Naive B cell (primary cell): ENCODE measurements around the gene DESI2. TPM values are rescaled to one million over a fixed set of nuclear protein-coding genes. Genes with fewer than 3 reads are reported as not detected.

Experiments used
- ATAC-seq, 2 donors: fragments of 150-1000 bp; cut with Tn5 transposase; 2 replicates each; pipeline ENCODE4 v1.10.0; 2021; ENCODE audit warnings: low read depth in 2 of 2, mild to moderate bottlenecking in 2 of 2, moderate library complexity in 2 of 2
- DNase-seq: peaks from one replicate; pipeline ENCODE4 v3.0.0; 2022
- H3K27ac Mint-ChIP-seq, 6 donors: one replicate each; pipeline ENCODE4 v1.8.0; 2020 to 2022; ENCODE audit warnings: mild to moderate bottlenecking in 6 of 6, mixed read lengths in 6 of 6, moderate library complexity in 5 of 6, inconsistent platforms in 2 of 6
- H3K27me3 Mint-ChIP-seq, 3 donors: one replicate each; pipeline ENCODE4 v1.8.0; 2021 to 2022; ENCODE audit warnings: mixed read lengths in 3 of 3, mild to moderate bottlenecking in 1 of 3
- H3K36me3 Mint-ChIP-seq, 2 donors: one replicate each; pipeline ENCODE4 v1.8.0; 2020 to 2022; ENCODE audit warnings: mixed read lengths in 2 of 2, inconsistent platforms in 1 of 2, mild to moderate bottlenecking in 1 of 2
- H3K4me1 Mint-ChIP-seq, 3 donors: one replicate each; pipeline ENCODE4 v1.8.0; 2020 to 2022; ENCODE audit warnings: mixed read lengths in 3 of 3, inconsistent platforms in 1 of 3, mild to moderate bottlenecking in 1 of 3, moderate library complexity in 1 of 3
- H3K4me3 Mint-ChIP-seq, 8 donors: one replicate each; pipeline ENCODE4 v1.8.0; 2020 to 2022; ENCODE audit warnings: mild to moderate bottlenecking in 8 of 8, mixed read lengths in 8 of 8, moderate library complexity in 8 of 8, inconsistent platforms in 2 of 8
- H3K9me3 Mint-ChIP-seq, 7 donors: one replicate each; pipeline ENCODE4 v1.8.0; 2020 to 2022; ENCODE audit warnings: mixed read lengths in 7 of 7, mild to moderate bottlenecking in 5 of 7, inconsistent platforms in 2 of 7, moderate library complexity in 1 of 7
- polyA plus RNA-seq, 6 donors: library from polyadenylated mRNA; unstranded; fragments of 300-500 nt; fragmentation: Illumina TruSeq; gene quantifications; one replicate each; pipeline ENCODE4 v1.2.3, GENCODE V29; 2021; ENCODE audit warnings: low read depth in 6 of 6

The DESI2 gene
- 10 to 100 TPM; 17.2 to 23.8 (median 19.0) TPM for polyA plus RNA-seq

DNA sequence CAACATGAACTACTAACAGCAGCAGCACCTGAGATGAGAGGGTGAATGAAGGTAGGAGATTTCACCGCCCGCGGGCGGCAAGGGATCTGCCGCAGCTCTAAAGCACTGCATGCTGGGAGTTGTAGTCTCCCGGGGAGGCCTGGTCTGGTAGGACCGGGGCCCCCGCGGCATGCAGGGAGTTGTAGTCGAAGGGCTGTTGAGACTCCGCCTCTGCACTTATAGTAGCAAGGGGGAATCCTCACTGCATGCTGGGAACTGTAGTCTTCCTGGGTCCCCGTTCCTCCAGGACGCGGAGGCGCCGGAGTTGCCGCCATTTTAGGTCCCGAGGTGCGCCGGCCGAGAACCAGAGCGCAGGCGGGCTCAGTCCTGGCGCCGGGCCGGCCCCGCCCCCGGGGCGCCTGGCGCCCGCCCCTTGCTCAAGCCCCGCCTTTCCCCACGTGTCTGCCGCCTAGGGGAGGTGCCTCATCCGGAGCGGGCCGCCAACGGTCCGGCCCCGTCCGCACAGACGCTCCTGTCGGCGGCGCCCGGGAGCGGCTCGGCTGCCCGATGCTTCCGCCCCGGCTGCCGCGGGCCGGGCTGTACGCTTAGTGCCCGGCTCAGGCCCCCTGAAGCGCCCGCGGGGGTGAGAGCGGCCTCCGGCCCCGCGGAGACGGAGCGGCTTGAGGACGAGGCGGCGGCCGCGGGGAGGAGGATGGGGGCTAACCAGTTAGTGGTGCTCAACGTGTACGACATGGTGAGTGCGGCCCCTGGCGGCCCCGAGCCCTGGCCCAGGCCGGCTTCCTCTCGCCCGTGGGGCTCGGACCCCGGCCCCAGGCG lies at the start of gene DESI2:
Gene DESI2, plus strand, starts transcription at position 504 of the 816 bp plus-strand sequence. Its CDS starts 188 bp downstream, at position 692.
- H3K36me3 Mint-ChIP-seq: peaks cover 0 to 10% of the 10 kb centered on the region in 2 donors
- DNase-seq (peak; percentile 98), ATAC-seq (peak; percentile 84 to 85)
- H3K27me3 Mint-ChIP-seq: no peaks in the 10 kb centered on the region
- H3K4me3 Mint-ChIP-seq: peak within 1 kb of the TSS in 4 of 8 donors; percentile 91 to 93 (median 92)
- peak within 1 kb of the TSS in 4 of 6 donors; percentile 68 to 95 (median 92) for H3K27ac Mint-ChIP-seq
- H3K4me1 Mint-ChIP-seq: peaks cover 18 to 20% (median 18%) of the 10 kb centered on the region in 3 donors
- peaks cover 0 to 2% (median 0%) of the 10 kb centered on the region in 7 donors for H3K9me3 Mint-ChIP-seq

DNA sequence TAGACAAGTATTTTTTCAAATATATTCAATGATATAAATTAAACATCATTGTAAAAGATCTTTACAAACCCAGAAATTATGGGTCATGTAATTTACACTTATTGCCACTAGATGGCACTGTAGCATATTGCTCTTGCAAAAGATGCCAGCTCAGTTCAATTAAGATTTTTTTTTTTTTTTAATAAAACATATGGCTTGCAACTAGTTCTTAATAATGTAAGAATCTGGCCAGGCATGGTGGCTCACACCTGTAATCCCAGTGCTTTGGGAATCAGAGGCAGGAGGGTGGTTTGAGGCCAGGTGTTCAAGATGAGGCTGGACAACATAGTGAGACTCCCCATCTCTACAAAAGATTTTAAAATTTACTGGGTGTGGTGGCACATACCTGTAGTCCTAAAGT lies 49.4 kb upstream of the DESI2 start:
- no peak for ATAC-seq
- Mint-ChIP-seq H3K36me3 (no peaks in the 10 kb centered on the region), H3K27me3 (no peaks in the 10 kb centered on the region), H3K4me3 (no peak overlapping the region), H3K27ac (no peak overlapping the region), H3K9me3 (no peaks in the 10 kb centered on the region), H3K4me1 (no peaks in the 10 kb centered on the region)
- DNase-seq: peak; percentile 34

DNA sequence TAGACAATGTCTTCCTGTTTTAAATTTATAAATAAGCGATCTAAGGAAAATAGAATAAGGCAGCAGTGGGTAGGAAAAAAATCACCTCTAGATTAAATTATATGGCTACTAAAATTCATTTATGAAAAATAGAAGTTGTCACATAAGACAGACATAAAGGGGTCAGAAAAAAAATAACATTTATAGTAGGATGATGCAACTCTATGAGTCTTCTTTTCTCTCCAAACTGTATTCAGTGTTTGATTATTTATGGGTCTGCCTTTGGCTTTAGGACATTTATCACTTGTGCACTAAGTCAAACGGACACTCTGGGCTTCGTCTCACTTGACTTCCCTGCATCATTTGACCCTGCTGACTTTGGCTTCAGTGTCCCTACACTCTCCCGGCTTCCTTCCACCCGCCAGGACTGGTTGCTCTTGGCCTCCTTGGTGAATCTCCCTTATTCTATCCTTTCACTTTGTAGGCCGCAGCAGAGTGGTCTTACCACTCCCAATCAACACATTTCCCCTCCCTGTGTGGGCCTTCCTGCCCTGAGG lies 47.0 kb upstream of the DESI2 start:
- Mint-ChIP-seq H3K36me3 (no peaks in the 10 kb centered on the region), H3K27me3 (no peaks in the 10 kb centered on the region), H3K9me3 (no peaks in the 10 kb centered on the region), H3K27ac (no peak overlapping the region), H3K4me3 (no peak overlapping the region), H3K4me1 (no peaks in the 10 kb centered on the region)
- ATAC-seq (no peak), DNase-seq (no peak)

DNA sequence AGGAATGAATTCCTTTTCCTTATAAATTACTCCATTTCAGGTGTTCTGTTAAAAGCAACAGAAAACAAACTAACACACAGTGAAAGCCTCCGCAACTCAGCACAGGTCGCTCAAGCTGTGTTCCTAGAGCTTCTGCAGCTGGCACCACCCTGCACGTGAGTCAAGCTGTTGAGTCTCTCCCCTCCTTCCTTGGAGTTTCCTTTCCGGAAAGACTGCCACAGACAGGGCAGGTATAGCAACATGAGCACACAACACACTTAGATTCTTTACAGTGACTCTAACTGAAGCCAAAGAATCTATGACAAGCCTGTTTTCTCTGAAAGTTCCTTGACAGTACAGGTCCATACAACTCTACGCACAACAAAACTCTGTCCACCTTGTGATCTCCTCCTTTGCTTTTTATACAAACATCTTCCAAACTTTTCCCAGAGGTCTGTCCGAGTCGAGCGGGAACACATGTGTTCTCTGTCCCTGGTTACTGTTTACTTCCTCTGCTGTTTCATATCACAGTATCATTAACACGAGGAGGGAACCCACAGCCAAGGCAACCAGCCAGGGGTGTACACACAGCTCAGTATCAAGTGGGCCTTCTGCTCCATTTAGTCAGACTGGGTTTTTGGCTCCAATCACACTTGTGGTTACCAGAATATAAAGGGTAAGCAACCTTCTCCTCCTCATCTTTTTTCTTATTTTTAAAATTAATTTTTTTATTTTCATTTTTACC lies 38.7 kb upstream of the DESI2 start:
- H3K4me1 Mint-ChIP-seq: no peaks in the 10 kb centered on the region
- no peak overlapping the region for H3K4me3 Mint-ChIP-seq
- no peaks in the 10 kb centered on the region for H3K9me3 Mint-ChIP-seq
- H3K27me3 Mint-ChIP-seq: peaks cover 0 to 3% (median 0%) of the 10 kb centered on the region in 3 donors
- H3K27ac Mint-ChIP-seq: no peak overlapping the region
- no peak for ATAC-seq
- no peak for DNase-seq
- H3K36me3 Mint-ChIP-seq: no peaks in the 10 kb centered on the region

DNA sequence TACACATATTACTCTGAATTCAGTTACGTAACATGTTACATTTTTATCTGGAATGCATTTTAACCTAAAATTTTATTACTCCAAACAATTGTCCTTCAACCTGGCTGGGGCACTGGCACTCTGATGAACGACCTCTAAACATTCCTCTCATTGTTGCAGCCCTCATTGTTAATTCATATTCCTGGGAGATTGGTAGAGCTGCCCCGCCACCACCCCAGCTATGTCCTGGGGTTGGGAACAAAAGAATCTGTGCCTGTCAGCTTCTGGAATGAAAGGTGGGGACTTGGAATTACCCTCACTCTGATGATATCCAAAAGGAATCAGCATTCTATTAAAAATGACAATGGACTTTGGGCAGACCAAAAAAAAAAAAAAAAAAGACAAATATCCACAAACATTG lies 38.0 kb upstream of the DESI2 start:
- Mint-ChIP-seq H3K36me3 (no peaks in the 10 kb centered on the region), H3K27me3 (peaks cover 0 to 3% (median 0%) of the 10 kb centered on the region in 3 donors), H3K9me3 (no peaks in the 10 kb centered on the region), H3K27ac (no peak overlapping the region), H3K4me1 (no peaks in the 10 kb centered on the region), H3K4me3 (no peak overlapping the region)
- ATAC-seq (no peak), DNase-seq (no peak)

DNA sequence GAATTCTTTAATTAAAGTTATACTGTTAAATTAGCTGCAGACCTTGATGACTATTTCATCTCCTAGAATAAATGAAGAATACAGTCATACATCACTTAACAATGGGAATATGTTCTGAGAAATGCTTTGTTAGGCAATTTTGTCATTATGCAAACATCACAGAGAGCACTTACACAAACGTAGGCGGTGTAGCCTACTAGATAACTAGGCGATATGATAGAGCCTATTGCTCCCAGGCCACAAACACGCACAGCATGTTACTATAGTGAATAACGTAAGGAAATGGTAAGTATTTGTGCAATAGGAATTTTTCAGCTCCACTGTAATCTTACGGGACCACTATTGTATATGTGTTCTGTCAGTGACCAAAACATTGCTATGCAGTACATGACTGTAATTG lies 37.6 kb upstream of the DESI2 start:
- no peak overlapping the region for H3K27ac Mint-ChIP-seq
- no peak for ATAC-seq
- no peaks in the 10 kb centered on the region for H3K9me3 Mint-ChIP-seq
- H3K4me3 Mint-ChIP-seq: no peak overlapping the region
- peaks cover 0 to 3% (median 0%) of the 10 kb centered on the region in 3 donors for H3K27me3 Mint-ChIP-seq
- no peaks in the 10 kb centered on the region for H3K4me1 Mint-ChIP-seq
- no peak for DNase-seq
- no peaks in the 10 kb centered on the region for H3K36me3 Mint-ChIP-seq

DNA sequence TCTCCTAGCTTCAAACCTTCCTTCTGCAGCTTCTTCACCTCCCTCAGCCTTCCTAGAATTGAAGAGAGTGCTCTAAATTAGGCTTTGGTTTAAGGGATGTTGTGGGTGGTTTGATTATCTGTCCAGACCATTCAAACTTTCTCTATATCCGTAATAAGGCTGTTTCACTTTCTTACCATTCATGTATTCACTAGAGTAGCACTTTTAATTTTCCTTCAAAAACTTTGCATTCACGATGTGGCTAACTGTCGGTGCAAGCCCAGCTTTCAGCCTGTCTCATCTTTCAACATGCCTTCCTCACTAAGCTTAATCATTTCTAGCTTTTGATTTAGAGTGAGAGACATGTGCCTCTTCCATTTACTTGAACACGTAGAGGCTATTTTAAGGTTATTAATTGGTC lies 26.2 kb upstream of the DESI2 start:
- peaks cover 0 to 4% (median 0%) of the 10 kb centered on the region in 7 donors for H3K9me3 Mint-ChIP-seq
- no peak overlapping the region for H3K27ac Mint-ChIP-seq
- no peaks in the 10 kb centered on the region for H3K4me1 Mint-ChIP-seq
- no peak for DNase-seq
- no peak overlapping the region for H3K4me3 Mint-ChIP-seq
- no peaks in the 10 kb centered on the region for H3K36me3 Mint-ChIP-seq
- ATAC-seq: no peak
- H3K27me3 Mint-ChIP-seq: peaks cover 7 to 16% (median 16%) of the 10 kb centered on the region in 3 donors

DNA sequence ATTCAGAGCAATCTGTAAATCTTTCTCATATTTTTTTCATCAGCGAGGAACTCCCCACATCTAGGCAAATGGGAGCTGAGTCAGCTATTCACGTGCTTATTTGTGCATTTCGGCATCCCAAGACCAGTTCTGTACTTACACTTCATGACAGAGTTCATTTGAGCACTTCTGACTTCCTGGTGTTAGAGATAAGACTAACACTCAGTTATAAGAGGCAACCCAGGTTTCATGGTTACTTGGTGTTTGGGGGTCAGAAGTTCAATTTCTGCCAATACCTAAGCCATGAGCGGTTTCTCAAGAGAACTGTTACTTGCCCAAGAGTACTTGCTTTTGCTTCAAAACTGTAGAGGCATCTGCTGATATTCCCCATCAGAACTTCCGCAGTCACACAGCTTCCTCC lies 24.1 kb upstream of the DESI2 start:
- peaks cover 8 to 16% (median 16%) of the 10 kb centered on the region in 3 donors for H3K27me3 Mint-ChIP-seq
- H3K9me3 Mint-ChIP-seq: peaks cover 0 to 8% (median 0%) of the 10 kb centered on the region in 7 donors
- no peak overlapping the region for H3K4me3 Mint-ChIP-seq
- no peaks in the 10 kb centered on the region for H3K36me3 Mint-ChIP-seq
- no peak for ATAC-seq
- H3K4me1 Mint-ChIP-seq: no peaks in the 10 kb centered on the region
- no peak for DNase-seq
- H3K27ac Mint-ChIP-seq: no peak overlapping the region

DNA sequence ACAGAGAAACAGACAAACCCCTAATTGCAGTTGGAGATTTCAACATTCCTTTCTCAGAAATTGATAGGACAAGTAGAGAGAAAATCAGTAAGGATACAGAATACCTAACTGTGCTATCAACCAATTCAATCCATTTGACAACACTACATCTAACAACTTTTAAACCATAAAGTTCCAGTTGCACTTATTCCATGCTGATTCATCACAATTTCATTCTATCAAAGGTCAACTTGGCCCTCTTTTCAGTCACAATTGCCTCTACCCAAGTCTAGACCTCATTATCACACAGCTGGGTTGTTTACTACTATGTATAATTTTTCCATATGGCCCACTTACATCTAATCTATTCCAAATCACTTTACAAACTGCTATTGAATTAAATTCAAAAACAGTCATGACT lies 19.8 kb upstream of the DESI2 start:
- Mint-ChIP-seq H3K4me1 (no peaks in the 10 kb centered on the region), H3K27ac (no peak overlapping the region), H3K4me3 (no peak overlapping the region)

DNA sequence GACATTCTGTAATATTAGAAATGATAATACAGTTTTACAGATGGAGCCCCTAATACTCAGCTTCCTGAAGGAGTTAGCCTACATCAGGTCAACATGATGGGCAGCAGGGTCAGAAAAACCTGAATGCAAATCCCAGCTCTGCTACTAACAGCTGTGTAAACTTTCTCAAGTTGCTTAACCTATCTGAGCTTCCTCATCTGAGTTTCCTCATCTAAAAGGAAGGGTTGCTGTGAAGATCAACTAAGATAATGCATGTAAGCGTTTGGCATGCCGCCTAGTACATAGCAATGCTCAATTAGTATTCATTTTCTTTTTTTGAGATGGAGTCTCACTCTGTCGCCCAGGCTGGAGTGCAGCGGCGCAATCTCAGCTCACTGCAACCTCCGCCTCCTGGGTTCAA lies 18.4 kb upstream of the DESI2 start:
- DNase-seq (no peak), ATAC-seq (no peak)
- H3K4me1 Mint-ChIP-seq: no peaks in the 10 kb centered on the region
- H3K9me3 Mint-ChIP-seq: peaks cover 0 to 8% (median 0%) of the 10 kb centered on the region in 7 donors
- peaks cover 0 to 4% (median 0%) of the 10 kb centered on the region in 3 donors for H3K27me3 Mint-ChIP-seq
- H3K4me3 Mint-ChIP-seq: no peak overlapping the region
- H3K27ac Mint-ChIP-seq: no peak overlapping the region
- H3K36me3 Mint-ChIP-seq: no peaks in the 10 kb centered on the region

More for the DNA sequence above, 19.8 kb upstream of the DESI2 start:
- no peak for ATAC-seq
- H3K27me3 Mint-ChIP-seq: peaks cover 0 to 8% (median 7%) of the 10 kb centered on the region in 3 donors
- peaks cover 0 to 8% (median 0%) of the 10 kb centered on the region in 7 donors for H3K9me3 Mint-ChIP-seq
- H3K36me3 Mint-ChIP-seq: no peaks in the 10 kb centered on the region
- DNase-seq: no peak

DNA sequence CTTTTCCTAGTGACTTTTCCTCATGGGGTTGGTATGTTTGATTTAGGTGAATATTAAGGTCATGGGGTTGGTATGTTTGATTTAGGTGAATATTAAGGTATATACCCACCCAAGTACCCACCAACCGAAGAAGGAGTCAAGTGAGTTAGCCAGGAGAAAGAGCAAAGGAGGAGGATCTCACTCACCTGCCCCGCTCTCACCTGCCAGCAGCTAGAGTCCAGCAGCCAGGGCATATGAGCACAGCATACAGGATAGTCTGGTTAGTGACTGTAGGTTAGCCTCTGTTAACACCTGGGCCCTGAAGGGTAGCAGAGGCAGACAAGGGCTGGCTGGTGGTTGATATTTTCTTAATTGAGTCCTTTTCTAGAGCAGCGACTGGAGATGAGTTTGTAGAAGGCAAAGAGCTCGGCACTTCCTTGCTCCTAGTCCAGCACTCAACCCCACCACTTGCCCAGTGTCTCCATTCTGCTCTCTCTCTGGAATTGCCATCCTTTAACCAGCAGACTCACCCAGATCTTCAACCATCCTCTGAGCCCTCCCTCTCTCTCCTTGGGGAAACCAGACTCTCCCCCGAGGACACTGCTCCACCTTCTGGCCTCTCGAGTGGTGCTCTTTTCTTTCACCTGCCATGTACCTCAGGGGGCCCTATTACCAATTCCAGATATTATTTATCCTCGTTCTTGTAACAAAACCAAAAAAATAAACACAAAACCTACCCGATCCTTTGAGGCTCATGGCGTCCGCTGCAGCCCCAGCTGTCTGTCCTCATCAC lies 16.3 kb upstream of the DESI2 start:
- no peak overlapping the region for H3K27ac Mint-ChIP-seq
- DNase-seq (no peak), ATAC-seq (no peak)
- peaks cover 2 to 4% (median 3%) of the 10 kb centered on the region in 3 donors for H3K27me3 Mint-ChIP-seq
- peaks cover 0 to 4% (median 0%) of the 10 kb centered on the region in 7 donors for H3K9me3 Mint-ChIP-seq
- no peak overlapping the region for H3K4me3 Mint-ChIP-seq
- H3K36me3 Mint-ChIP-seq: no peaks in the 10 kb centered on the region
- no peaks in the 10 kb centered on the region for H3K4me1 Mint-ChIP-seq

DNA sequence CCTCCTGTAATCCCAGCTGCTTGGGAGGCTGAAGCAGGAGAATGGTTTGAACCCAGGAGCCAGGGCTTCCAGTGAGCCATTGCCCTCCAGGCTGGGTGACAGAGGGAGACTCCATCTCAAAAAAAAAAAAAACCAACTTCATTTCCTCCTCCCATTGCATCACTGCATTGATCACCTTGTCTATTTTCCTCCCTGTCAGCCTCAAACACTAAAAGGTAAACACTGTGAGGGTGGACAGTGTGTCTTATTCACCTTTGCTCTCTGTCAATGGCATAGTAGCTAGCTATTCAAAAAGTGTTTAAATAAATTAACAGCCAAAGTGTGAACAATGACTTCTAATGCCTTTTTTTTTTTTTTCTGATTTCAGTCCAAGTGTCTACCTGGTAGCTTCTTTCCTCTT lies 13.4 kb upstream of the DESI2 start:
- Mint-ChIP-seq H3K4me3 (no peak overlapping the region), H3K27ac (no peak overlapping the region), H3K36me3 (no peaks in the 10 kb centered on the region), H3K4me1 (no peaks in the 10 kb centered on the region), H3K27me3 (peaks cover 10 to 11% (median 10%) of the 10 kb centered on the region in 3 donors), H3K9me3 (no peaks in the 10 kb centered on the region)
- ATAC-seq: no peak
- DNase-seq: no peak

DNA sequence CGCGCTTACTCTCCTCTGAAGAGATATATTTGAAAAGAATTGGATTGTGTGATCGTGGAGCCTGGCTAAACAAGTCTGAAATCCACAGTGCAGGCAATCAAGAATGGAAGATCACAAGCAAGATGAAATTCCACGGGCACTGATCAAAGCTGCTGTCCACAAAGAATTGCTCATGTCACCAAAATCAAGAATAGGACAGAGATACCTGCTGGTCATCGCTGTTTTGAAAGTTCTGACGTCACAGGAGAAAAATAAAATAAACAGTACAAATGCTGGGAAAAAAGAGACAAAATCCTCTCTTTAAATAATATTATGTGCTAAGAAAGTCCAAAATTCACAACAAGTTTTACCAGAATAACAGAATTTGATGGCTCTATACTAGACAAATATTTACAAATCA lies 12.0 kb upstream of the DESI2 start:
- Mint-ChIP-seq H3K36me3 (no peaks in the 10 kb centered on the region), H3K27me3 (peaks cover 10 to 14% (median 10%) of the 10 kb centered on the region in 3 donors), H3K4me3 (no peak overlapping the region), H3K4me1 (no peaks in the 10 kb centered on the region), H3K9me3 (no peaks in the 10 kb centered on the region), H3K27ac (no peak overlapping the region)
- ATAC-seq (no peak), DNase-seq (no peak)
